IMR-90 (cell line): ENCODE data around the gene XPC. TPM values are rescaled to one million over a fixed set of nuclear protein-coding genes. Genes with fewer than 3 reads are reported as not detected.

Experiments used
- ATAC-seq: fragments of 200-7000 bp; cut with Tn5 transposase; 2 replicates; pipeline ENCODE4 v1.9.1; 2020; ENCODE audit warnings: low read depth, mild to moderate bottlenecking, moderate library complexity
- BruUV-seq: library from RNA; stranded (reverse); fragments of 400-500 nt; replicated peaks from 2 replicates; lab custom pipeline; 2021; lab: Mats Ljungman, UMichigan
- CTCF ChIA-PET: fragments of 300-600 bp; formaldehyde crosslinking; extraction: SDS; loops from one replicate; lab custom pipeline; 2021; ENCODE audit warnings: antibody characterized with exemption; lab: Yijun Ruan, JAX
- POLR2A ChIA-PET: fragments of 300-600 bp; sonication (Branson Sonifier 250); formaldehyde crosslinking; loops from one replicate; lab custom pipeline; 2022; ENCODE audit warnings: antibody characterized with exemption; ENCODE audit not compliant: unreplicated experiment; lab: Charles Lee
- DNase-seq: peaks from one replicate; pipeline ENCODE4 v3.0.0; 2013
- H2AFZ ChIP-seq: replicated peaks from 2 replicates; pipeline ENCODE3; 2013; ENCODE audit warnings: low read length, mild to moderate bottlenecking; ENCODE audit not compliant: poor library complexity
- H2AK5ac ChIP-seq: 2 replicates; pipeline ENCODE4 v1.6.1; 2013; ENCODE audit warnings: low read depth, low read length, inconsistent platforms
- H2AK9ac ChIP-seq: replicated peaks from 2 replicates; pipeline ENCODE3; 2013; ENCODE audit warnings: mild to moderate bottlenecking, low read depth, low read length, moderate library complexity; ENCODE audit not compliant: poor library complexity
- H2BK120ac ChIP-seq: 2 replicates; pipeline ENCODE4 v1.6.1; 2013; ENCODE audit warnings: low read depth, low read length, inconsistent platforms
- H2BK15ac ChIP-seq: 3 replicates; pipeline ENCODE4 v1.6.1; 2013; ENCODE audit warnings: low read depth, low read length, inconsistent platforms
- H2BK20ac ChIP-seq: 2 replicates; pipeline ENCODE4 v1.6.1; 2013; ENCODE audit warnings: low read depth, mild to moderate bottlenecking, inconsistent platforms, low read length, moderate library complexity
- H2BK5ac ChIP-seq: 2 replicates; pipeline ENCODE4 v1.6.1; 2013; ENCODE audit warnings: mild to moderate bottlenecking, low read depth, low read length, inconsistent platforms; ENCODE audit not compliant: poor library complexity, severe bottlenecking
- H3K14ac ChIP-seq: replicated peaks from 2 replicates; pipeline ENCODE4 v1.6.1; 2013; ENCODE audit warnings: low read depth, low read length, inconsistent platforms
- H3K18ac ChIP-seq: 2 replicates; pipeline ENCODE4 v1.6.1; 2013; ENCODE audit warnings: low read depth, low read length, control low read depth
- H3K23ac ChIP-seq: 2 replicates; pipeline ENCODE4 v1.6.1; 2013; ENCODE audit warnings: low read depth, low read length, inconsistent platforms
- H3K27ac ChIP-seq: 2 replicates; pipeline ENCODE4 v1.5.1; 2013; ENCODE audit warnings: mild to moderate bottlenecking, control low read depth, low read length; ENCODE audit not compliant: insufficient read depth
- H3K27me3 ChIP-seq: 2 replicates; pipeline ENCODE4 v1.6.1; 2013; ENCODE audit warnings: low read length; ENCODE audit not compliant: control insufficient read depth, insufficient read depth
- H3K36me3 ChIP-seq: 2 replicates; pipeline ENCODE4 v1.6.1; 2013; ENCODE audit warnings: low read length, mixed read lengths; ENCODE audit not compliant: control insufficient read depth, insufficient read depth
- H3K4ac ChIP-seq: 2 replicates; pipeline ENCODE4 v1.6.1; 2013; ENCODE audit warnings: low read depth, low read length, inconsistent platforms
- H3K4me1 ChIP-seq: 2 replicates; pipeline ENCODE4 v1.6.1; 2013; ENCODE audit warnings: low read length, mixed read lengths; ENCODE audit not compliant: control insufficient read depth, insufficient read depth
- H3K4me2 ChIP-seq: 2 replicates; pipeline ENCODE4 v1.6.1; 2013; ENCODE audit warnings: low read depth, mild to moderate bottlenecking, control low read depth, low read length, moderate library complexity
- H3K4me3 ChIP-seq: 2 replicates; pipeline ENCODE4 v1.5.1; 2013; ENCODE audit warnings: low read depth, mild to moderate bottlenecking, control low read depth, low read length, moderate library complexity; ENCODE audit not compliant: insufficient read depth
- H3K56ac ChIP-seq: 2 replicates; pipeline ENCODE4 v1.6.1; 2013; ENCODE audit warnings: low read length, inconsistent platforms; ENCODE audit not compliant: insufficient read depth; ENCODE audit errors: extremely low read depth
- H3K79me1 ChIP-seq, 2 experiments: 2 replicates each; pipeline ENCODE4 v1.6.1; 2013; ENCODE audit warnings: low read length in 2 of 2, inconsistent platforms in 1 of 2, low read depth in 1 of 2
- H3K9ac ChIP-seq: 2 replicates; pipeline ENCODE4 v1.6.1; 2013; ENCODE audit warnings: low read depth, low read length, control low read depth
- H3K9me1 ChIP-seq: 2 replicates; pipeline ENCODE4 v1.6.1; 2013; ENCODE audit warnings: low read length, inconsistent platforms; ENCODE audit not compliant: insufficient read depth
- H3K9me3 ChIP-seq: 2 replicates; pipeline ENCODE4 v1.6.1; 2013; ENCODE audit warnings: low read length; ENCODE audit not compliant: control insufficient read depth, insufficient read depth
- H4K20me1 ChIP-seq: 2 replicates; pipeline ENCODE4 v1.6.1; 2013; ENCODE audit warnings: low read length, inconsistent platforms; ENCODE audit not compliant: insufficient read depth
- H4K5ac ChIP-seq: 2 replicates; pipeline ENCODE4 v1.6.1; 2013; ENCODE audit warnings: mild to moderate bottlenecking, low read depth, low read length, control low read depth
- H4K8ac ChIP-seq, 2 experiments: 2 replicates each; pipeline ENCODE4 v1.6.1; 2013; ENCODE audit warnings: low read depth in 2 of 2, low read length in 2 of 2, control low read depth in 1 of 2, inconsistent platforms in 1 of 2
- H4K91ac ChIP-seq: 2 replicates; pipeline ENCODE4 v1.6.1; 2013; ENCODE audit warnings: low read depth, low read length, inconsistent platforms; ENCODE audit not compliant: insufficient read depth
- BHLHE40 ChIP-seq: fragments of 150-350 bp; IDR thresholded peaks from 2 replicates; pipeline ENCODE4 v1.6.1; 2016; ENCODE audit warnings: mild to moderate bottlenecking, low read depth, low read length
- CEBPB ChIP-seq: IDR thresholded peaks from 2 replicates; pipeline ENCODE4 v1.6.1; 2012; ENCODE audit warnings: low read depth, low read length, improper control_type of control experiment
- CHD1 ChIP-seq: IDR thresholded peaks from 2 replicates; pipeline ENCODE4 v1.6.1; 2012; ENCODE audit warnings: low read depth, low read length, improper control_type of control experiment
- FOS ChIP-seq: fragments of 150-350 bp; IDR thresholded peaks from 2 replicates; pipeline ENCODE4 v1.6.1; 2016; ENCODE audit warnings: low read depth, low read length
- MAFK ChIP-seq: IDR thresholded peaks from 2 replicates; pipeline ENCODE4 v1.6.1; 2012; ENCODE audit warnings: low read depth, low read length, improper control_type of control experiment
- MAZ ChIP-seq: IDR thresholded peaks from 2 replicates; pipeline ENCODE4 v1.6.1; 2012; ENCODE audit warnings: low read depth, mild to moderate bottlenecking, low read length, improper control_type of control experiment, moderate library complexity, borderline replicate concordance
- POLR2A ChIP-seq: IDR thresholded peaks from 2 replicates; pipeline ENCODE4 v1.6.1; 2012; ENCODE audit warnings: mild to moderate bottlenecking, low read depth, low read length
- RAD21 ChIP-seq: IDR thresholded peaks from 2 replicates; pipeline ENCODE4 v1.6.1; 2012; ENCODE audit warnings: low read length, improper control_type of control experiment
- RCOR1 ChIP-seq: IDR thresholded peaks from 2 replicates; pipeline ENCODE4 v1.6.1; 2012; ENCODE audit warnings: mild to moderate bottlenecking, low read length, improper control_type of control experiment; ENCODE audit not compliant: insufficient replicate concordance
- RFX5 ChIP-seq: IDR thresholded peaks from 2 replicates; pipeline ENCODE4 v1.8.0; 2012; ENCODE audit warnings: low read depth, mild to moderate bottlenecking, low read length, moderate library complexity
- SMC3 ChIP-seq: fragments of 150-350 bp; IDR thresholded peaks from 2 replicates; pipeline ENCODE4 v1.6.1; 2016; ENCODE audit warnings: low read depth, mild to moderate bottlenecking, antibody characterized with exemption, low read length, moderate library complexity
- WGBS, 2 experiments: methylation state at CpG; one replicate each; pipeline versions ENCODE4 v1.1.5 to v1.1.7; 2013; ENCODE audit warnings: missing lambda C conversion rate in 2 of 2; ENCODE audit not compliant: insufficient read length in 1 of 2; ENCODE audit errors: extremely low coverage in 2 of 2; 5-methylcytosine and 5-hydroxymethylcytosine counted together
- dilution Hi-C: fragments of 300-500 bp; cut with HindIII; formaldehyde crosslinking; loops from one replicate; pipeline ENCODE4 v1.14.3; 2018; ENCODE audit warnings: low sequenced_read_pairs; ENCODE audit not compliant: unreplicated experiment
- in situ Hi-C: fragments of 300-500 bp; cut with MboI; formaldehyde crosslinking; loops from 3 replicates; pipeline ENCODE4 v1.14.3; 2019; ENCODE audit warnings: low sequenced_read_pairs, inconsistent platforms, mixed read lengths
- intact Hi-C: fragments of 100-400 bp; cut with micrococcal nuclease; formaldehyde crosslinking; loops from 2 replicates; pipeline ENCODE4 v1.10.0; 2022
- polyA plus RNA-seq, 3 experiments: library from polyadenylated mRNA; depleted of rRNA; stranded (reverse); fragments of >200 nt; gene quantifications; 2 replicates each; pipeline ENCODE4 v1.2.3, GENCODE V29; 2012; ENCODE audit warnings: low replicate concordance in 1 of 3
- total RNA-seq: library from RNA; depleted of rRNA; stranded (reverse); fragments of >200 nt; gene quantifications from 2 replicates; pipeline ENCODE4 v1.2.3, GENCODE V29; 2012
- TF ChIP-seq, protein P1 (sequence below): fragments of 150-350 bp; IDR thresholded peaks from 2 replicates; pipeline ENCODE4 v1.6.1; 2017; ENCODE audit warnings: mild to moderate bottlenecking, antibody characterized with exemption, low read length, low read depth
- TF ChIP-seq, protein P2 (sequence below): fragments of 150-350 bp; IDR thresholded peaks from 2 replicates; pipeline ENCODE4 v1.6.1; 2016; ENCODE audit warnings: low read depth, mild to moderate bottlenecking, low read length, moderate library complexity, borderline replicate concordance

Gene XPC
- total and polyA plus RNA-seq, 2 of the 4 experiments (the other 2 are of a cell fraction): 30.9 to 48.8 TPM

- dilution Hi-C loops: no loop called here
- H3K14ac ChIP-seq: no peak overlapping the region
- in situ Hi-C loops: loop anchor here (25.0 kb wide), 1 partner anchor 97 kb away; no protein-coding TSS in a partner anchor
- H3K4me3 ChIP-seq: no peak overlapping the region
- TF ChIP-seq BHLHE40: no peak
- TF ChIP-seq, protein P1, sequence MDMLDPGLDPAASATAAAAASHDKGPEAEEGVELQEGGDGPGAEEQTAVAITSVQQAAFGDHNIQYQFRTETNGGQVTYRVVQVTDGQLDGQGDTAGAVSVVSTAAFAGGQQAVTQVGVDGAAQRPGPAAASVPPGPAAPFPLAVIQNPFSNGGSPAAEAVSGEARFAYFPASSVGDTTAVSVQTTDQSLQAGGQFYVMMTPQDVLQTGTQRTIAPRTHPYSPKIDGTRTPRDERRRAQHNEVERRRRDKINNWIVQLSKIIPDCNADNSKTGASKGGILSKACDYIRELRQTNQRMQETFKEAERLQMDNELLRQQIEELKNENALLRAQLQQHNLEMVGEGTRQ: no peak
- TF ChIP-seq MAZ: no peak
- no peak for TF ChIP-seq CHD1
- TF ChIP-seq RFX5: no peak
- no peak for TF ChIP-seq CEBPB
- no peak for TF ChIP-seq RAD21
- no peak for TF ChIP-seq RCOR1
- TF ChIP-seq, protein P2, sequence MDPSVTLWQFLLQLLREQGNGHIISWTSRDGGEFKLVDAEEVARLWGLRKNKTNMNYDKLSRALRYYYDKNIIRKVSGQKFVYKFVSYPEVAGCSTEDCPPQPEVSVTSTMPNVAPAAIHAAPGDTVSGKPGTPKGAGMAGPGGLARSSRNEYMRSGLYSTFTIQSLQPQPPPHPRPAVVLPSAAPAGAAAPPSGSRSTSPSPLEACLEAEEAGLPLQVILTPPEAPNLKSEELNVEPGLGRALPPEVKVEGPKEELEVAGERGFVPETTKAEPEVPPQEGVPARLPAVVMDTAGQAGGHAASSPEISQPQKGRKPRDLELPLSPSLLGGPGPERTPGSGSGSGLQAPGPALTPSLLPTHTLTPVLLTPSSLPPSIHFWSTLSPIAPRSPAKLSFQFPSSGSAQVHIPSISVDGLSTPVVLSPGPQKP: no peak
- TF ChIP-seq POLR2A: no peak
- no peak for TF ChIP-seq FOS
- TF ChIP-seq SMC3: no peak
- no peak for TF ChIP-seq MAFK
- no peak overlapping the region for H3K56ac ChIP-seq
- H2BK5ac ChIP-seq: no peak overlapping the region
- CTCF ChIA-PET: no interaction called here
- H3K9me1 ChIP-seq: peaks cover 8% of the 10 kb centered on the region
- no peaks in the 10 kb centered on the region; the same call in 1 of the 2 replicates for H4K20me1 ChIP-seq
- peaks cover 85% of the 10 kb centered on the region for H3K36me3 ChIP-seq
- H3K23ac ChIP-seq: no peak overlapping the region
- H3K9me3 ChIP-seq: no peaks in the 10 kb centered on the region
- ATAC-seq (no peak), DNase-seq (no peak)
- no peak overlapping the region for H2AK5ac ChIP-seq
- no peak overlapping the region for H4K5ac ChIP-seq
- H3K4me1 ChIP-seq: no peaks in the 10 kb centered on the region
- H4K8ac ChIP-seq: no peak overlapping the region
- H3K27ac ChIP-seq: no peak overlapping the region
- peaks cover 7 to 28% of the 10 kb centered on the region in 2 experiments for H3K79me1 ChIP-seq
- H2AFZ ChIP-seq: no peak overlapping the region
- 96% methylated on average over 3 of the region's 6 CpGs; no CpG with 5 or more reads in 1 of the 2 experiments for WGBS, 2 experiments
- POLR2A ChIA-PET: interaction anchor here (0.6 kb wide), 1 partner anchor 983 kb away, joined by 3 read pairs; no protein-coding TSS in a partner anchor
- H2BK120ac ChIP-seq: no peak overlapping the region
- no peak overlapping the region for H2BK15ac ChIP-seq
- intact Hi-C loops: no loop called here
- no peak overlapping the region for H3K4me2 ChIP-seq
- no peak overlapping the region for H3K18ac ChIP-seq
- no peak overlapping the region for H2BK20ac ChIP-seq
- H3K9ac ChIP-seq: no peak overlapping the region
- H2AK9ac ChIP-seq: no peak overlapping the region
- BruUV-seq: no TSS peak
- H3K27me3 ChIP-seq: no peaks in the 10 kb centered on the region
- no peak overlapping the region for H3K4ac ChIP-seq
- H4K91ac ChIP-seq: no peak overlapping the region
Observed at GRCh38 chr3:14134291-14134690, 44.1 kb downstream of the XPC start.
